Activated CD8-positive, alpha-beta memory T cell treated with anti-CD3 and anti-CD28 coated beads, Interleukin-2, amount 10 ng/mL, durations not matched to agents 7 days and 5 days (primary cell): ENCODE measurements around the gene PIGU. TPM values are rescaled to one million over a fixed set of nuclear protein-coding genes. Genes with fewer than 3 reads are reported as not detected.
A peak's percentile ranks its signal among the peaks of the same experiment; 100 is the strongest.
"Not testable (repeated sequence)": the region's sequence is repeated elsewhere in the genome, so short reads cannot be mapped to it uniquely, and the experiment has no call there.

Source experiments
- ATAC-seq: fragments of 150-1000 bp; cut with Tn5 transposase; one replicate; pipeline ENCODE4 v1.10.0; 2021; ENCODE audit warnings: moderate library complexity
- CTCF ChIA-PET: fragments of 350-600 bp; sonication (Branson Sonifier 250); formaldehyde crosslinking; loops from one replicate; lab custom pipeline; 2021; ENCODE audit warnings: antibody characterized with exemption; lab: Charles Lee
- DNase-seq: peaks from one replicate; pipeline ENCODE4 v3.0.0-alpha.2; 2020
- H3K27ac Mint-ChIP-seq: one replicate; pipeline ENCODE4 v1.8.0; 2021; ENCODE audit warnings: mild to moderate bottlenecking, mixed read lengths
- H3K27me3 Mint-ChIP-seq: one replicate; pipeline ENCODE4 v1.8.0; 2021; ENCODE audit warnings: mixed read lengths
- H3K36me3 Mint-ChIP-seq: one replicate; pipeline ENCODE4 v1.8.0; 2021; ENCODE audit warnings: mild to moderate bottlenecking, mixed read lengths
- H3K4me1 Mint-ChIP-seq: one replicate; pipeline ENCODE4 v1.8.0; 2021; ENCODE audit warnings: mixed read lengths
- H3K4me3 Mint-ChIP-seq: one replicate; pipeline ENCODE4 v1.8.0; 2021; ENCODE audit warnings: mild to moderate bottlenecking, moderate library complexity, mixed read lengths
- H3K9me3 Mint-ChIP-seq: one replicate; pipeline ENCODE4 v1.8.0; 2022; ENCODE audit warnings: low read depth, mixed read lengths
- total RNA-seq, 2 experiments: library from RNA; stranded (reverse); gene quantifications; one replicate each; pipeline ENCODE4 v1.2.3, GENCODE V29; 2021

PIGU gene
- total RNA-seq = 10 to 100 TPM; 20.5 to 20.7 TPM

GRCh38 chr20:34676642-34677373 is at the start of gene PIGU:
TSS of gene PIGU (minus strand) at chr20:34677092. CDS start at chr20:34677085, 7 bp downstream.
- peak; percentile 98 for DNase-seq
- peak; percentile 99 for ATAC-seq
- peak within 1 kb of the TSS; percentile 99 for H3K4me3 Mint-ChIP-seq
- H3K9me3 Mint-ChIP-seq = no peaks in the 10 kb centered on the region
- peaks cover 3% of the 10 kb centered on the region for H3K36me3 Mint-ChIP-seq
- peaks cover 34% of the 10 kb centered on the region for H3K4me1 Mint-ChIP-seq
- no peaks in the 10 kb centered on the region for H3K27me3 Mint-ChIP-seq
- H3K27ac Mint-ChIP-seq = peak within 1 kb of the TSS; percentile 93
- CTCF ChIA-PET = interaction anchor here (0.9 to 1.3 kb wide), 5 partner anchors 26 to 364 kb away, joined by 3 read pairs; partner anchors contain the start of gene MAP1LC3A

GRCh38 chr20:34724172-34724571 is 47.3 kb upstream of the PIGU start:
- Mint-ChIP-seq H3K9me3 (no peaks in the 10 kb centered on the region), H3K27ac (no peak overlapping the region), H3K36me3 (peaks cover 21% of the 10 kb centered on the region), H3K4me3 (no peak overlapping the region), H3K27me3 (no peaks in the 10 kb centered on the region), H3K4me1 (peaks cover 14% of the 10 kb centered on the region)
- ATAC-seq = no peak
- CTCF ChIA-PET = no interaction called here
- DNase-seq = no peak

- H3K27ac Mint-ChIP-seq, CTCF ChIA-PET, ATAC-seq, H3K4me3 Mint-ChIP-seq, DNase-seq, H3K9me3 Mint-ChIP-seq, H3K27me3 Mint-ChIP-seq: not testable (repeated sequence)
- peaks cover 24% of the 10 kb centered on the region for H3K4me1 Mint-ChIP-seq
- peaks cover 27% of the 10 kb centered on the region for H3K36me3 Mint-ChIP-seq
These were observed 45.7 kb upstream of the PIGU start for GRCh38 chr20:34722560-34722959.

DNA sequence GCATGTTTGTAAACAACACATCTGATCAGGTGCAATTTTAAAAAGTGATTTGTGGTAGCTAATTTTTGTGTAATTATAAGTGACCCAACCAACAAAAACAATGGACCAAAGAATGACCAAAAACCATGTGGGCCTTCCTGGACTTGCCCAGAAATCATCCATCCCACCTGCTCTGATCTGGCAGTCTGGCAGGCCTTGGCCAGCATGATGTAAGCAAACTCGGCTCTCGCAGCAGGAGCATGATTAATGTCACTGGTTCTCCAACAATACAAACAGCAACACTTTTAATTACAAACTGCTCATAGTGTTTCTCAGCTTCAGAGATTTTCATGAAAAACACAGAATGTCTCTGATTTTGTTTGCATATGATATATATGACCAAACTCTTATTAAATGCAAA is 43.4 kb upstream of the PIGU start:
- ATAC-seq (no peak), DNase-seq (no peak)
- H3K27ac Mint-ChIP-seq = no peak overlapping the region

DNA sequence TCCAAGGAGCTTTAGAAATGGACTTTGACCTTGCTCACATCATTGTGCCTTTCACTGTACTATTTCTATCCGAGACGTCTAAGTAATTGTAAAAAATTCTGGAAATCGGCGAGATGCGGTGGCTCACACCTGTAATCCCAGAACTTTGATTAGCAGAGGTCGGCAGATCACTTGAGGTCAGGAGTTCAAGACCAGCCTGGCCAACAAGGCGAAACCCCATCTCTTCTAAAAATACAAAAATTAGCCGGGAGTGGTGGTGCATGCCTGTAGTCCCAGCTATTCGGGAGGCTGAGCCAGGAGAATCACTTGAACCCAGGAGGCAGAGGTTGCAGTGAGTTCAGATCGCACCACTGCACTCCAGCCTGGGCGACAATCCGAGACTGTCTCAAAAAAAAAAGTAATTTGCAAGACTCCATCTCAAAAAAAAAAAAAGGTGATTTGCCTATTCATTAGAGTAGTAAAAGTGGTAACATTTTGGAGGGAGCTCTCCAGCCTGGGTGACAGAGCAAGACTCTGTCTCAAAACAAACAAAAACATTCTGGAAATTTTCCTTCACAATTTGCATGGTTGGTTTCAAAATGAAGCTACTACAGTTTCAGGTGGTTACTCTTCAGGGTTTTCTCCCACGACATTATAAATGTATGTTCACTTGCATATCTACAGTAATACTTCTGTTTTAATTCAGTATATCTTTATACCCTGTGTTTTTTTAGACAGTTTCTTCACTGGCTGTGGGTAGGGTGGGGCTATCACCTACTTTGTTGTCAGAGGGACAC is 42.5 kb upstream of the PIGU start:
- ATAC-seq = peak; percentile 69
- not testable (repeated sequence) for DNase-seq, H3K27ac Mint-ChIP-seq, H3K9me3 Mint-ChIP-seq, H3K4me3 Mint-ChIP-seq, H3K27me3 Mint-ChIP-seq
- CTCF ChIA-PET = interaction anchor here (0.7 to 3.1 kb wide), 7 partner anchors 10 to 407 kb away, joined by 3 to 15 read pairs (median 4); no protein-coding TSS in a partner anchor
- Mint-ChIP-seq H3K4me1 (peaks cover 25% of the 10 kb centered on the region), H3K36me3 (peaks cover 17% of the 10 kb centered on the region)

More for the DNA sequence above, 43.4 kb upstream of the PIGU start:
- peaks cover 25% of the 10 kb centered on the region for H3K4me1 Mint-ChIP-seq
- H3K36me3 Mint-ChIP-seq = peaks cover 17% of the 10 kb centered on the region
- CTCF ChIA-PET = interaction anchor here (0.7 to 3.1 kb wide), 7 partner anchors 11 to 407 kb away, joined by 3 to 15 read pairs (median 4); no protein-coding TSS in a partner anchor
- H3K27me3 Mint-ChIP-seq = no peaks in the 10 kb centered on the region
- no peak overlapping the region for H3K4me3 Mint-ChIP-seq
- H3K9me3 Mint-ChIP-seq = no peaks in the 10 kb centered on the region

GRCh38 chr20:34717230-34718095 is 40.6 kb upstream of the PIGU start:
- DNase-seq (no peak), ATAC-seq (no peak)
- Mint-ChIP-seq H3K27ac (no peak overlapping the region), H3K4me3 (no peak overlapping the region), H3K27me3 (no peaks in the 10 kb centered on the region), H3K36me3 (peaks cover 23% of the 10 kb centered on the region), H3K9me3 (no peaks in the 10 kb centered on the region), H3K4me1 (peaks cover 30% of the 10 kb centered on the region)
- CTCF ChIA-PET = interaction anchor here (1.2 kb wide), 1 partner anchor 52 kb away, joined by 4 read pairs; no protein-coding TSS in a partner anchor

DNA sequence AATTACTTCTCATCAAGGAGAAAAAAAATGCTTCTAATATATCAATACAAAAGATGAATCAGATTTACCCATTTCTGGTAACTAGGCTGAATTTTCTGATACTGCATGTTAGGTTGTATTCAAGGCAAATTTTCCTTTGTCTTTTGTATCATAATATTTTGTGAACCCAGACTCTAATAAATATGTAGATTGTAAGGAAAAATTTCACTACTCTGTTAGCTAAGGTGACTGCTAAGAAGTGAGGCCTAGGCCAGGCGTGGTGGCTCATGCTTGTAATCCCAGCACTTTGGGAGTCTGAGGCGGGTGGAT is 40.0 kb upstream of the PIGU start:
- H3K9me3 Mint-ChIP-seq = no peaks in the 10 kb centered on the region
- CTCF ChIA-PET = interaction anchor here (1.2 kb wide), 1 partner anchor 53 kb away, joined by 4 read pairs; no protein-coding TSS in a partner anchor
- H3K36me3 Mint-ChIP-seq = peaks cover 23% of the 10 kb centered on the region
- H3K27me3 Mint-ChIP-seq = no peaks in the 10 kb centered on the region
- ATAC-seq (no peak), DNase-seq (no peak)
- no peak overlapping the region for H3K27ac Mint-ChIP-seq
- H3K4me3 Mint-ChIP-seq = no peak overlapping the region
- peaks cover 30% of the 10 kb centered on the region for H3K4me1 Mint-ChIP-seq

GRCh38 chr20:34715384-34715783 is 38.5 kb upstream of the PIGU start:
- ATAC-seq (no peak), DNase-seq (no peak)
- peaks cover 31% of the 10 kb centered on the region for H3K4me1 Mint-ChIP-seq
- no peaks in the 10 kb centered on the region for H3K9me3 Mint-ChIP-seq
- H3K4me3 Mint-ChIP-seq = no peak overlapping the region
- peaks cover 20% of the 10 kb centered on the region for H3K36me3 Mint-ChIP-seq
- H3K27me3 Mint-ChIP-seq = peaks cover 5% of the 10 kb centered on the region
- CTCF ChIA-PET = interaction anchor here (0.7 to 1.0 kb wide), 2 partner anchors 16 to 38 kb away, joined by 3 to 4 read pairs; no protein-coding TSS in a partner anchor
- H3K27ac Mint-ChIP-seq = no peak overlapping the region

- H3K4me1 Mint-ChIP-seq = peaks cover 23% of the 10 kb centered on the region
- DNase-seq, H3K9me3 Mint-ChIP-seq, H3K27me3 Mint-ChIP-seq, H3K4me3 Mint-ChIP-seq, ATAC-seq, H3K27ac Mint-ChIP-seq: not testable (repeated sequence)
- H3K36me3 Mint-ChIP-seq = peaks cover 14% of the 10 kb centered on the region
- CTCF ChIA-PET = interaction anchor here (1.2 to 2.1 kb wide), 3 partner anchors 18 to 176 kb away, joined by 3 to 6 read pairs (median 5); no protein-coding TSS in a partner anchor
These were observed 37.1 kb upstream of the PIGU start for GRCh38 chr20:34713944-34714515.

- ATAC-seq = no peak
- H3K4me3 Mint-ChIP-seq = no peak overlapping the region
- H3K4me1 Mint-ChIP-seq = peaks cover 22% of the 10 kb centered on the region
- peaks cover 7% of the 10 kb centered on the region for H3K27me3 Mint-ChIP-seq
- H3K36me3 Mint-ChIP-seq = peaks cover 9% of the 10 kb centered on the region
- no peaks in the 10 kb centered on the region for H3K9me3 Mint-ChIP-seq
- CTCF ChIA-PET = interaction anchor here (1.2 to 2.1 kb wide), 3 partner anchors 19 to 175 kb away, joined by 3 to 6 read pairs (median 5); no protein-coding TSS in a partner anchor
- H3K27ac Mint-ChIP-seq = no peak overlapping the region
- DNase-seq = no peak
These were observed 36.5 kb upstream of the PIGU start for GRCh38 chr20:34713194-34713943.

DNA sequence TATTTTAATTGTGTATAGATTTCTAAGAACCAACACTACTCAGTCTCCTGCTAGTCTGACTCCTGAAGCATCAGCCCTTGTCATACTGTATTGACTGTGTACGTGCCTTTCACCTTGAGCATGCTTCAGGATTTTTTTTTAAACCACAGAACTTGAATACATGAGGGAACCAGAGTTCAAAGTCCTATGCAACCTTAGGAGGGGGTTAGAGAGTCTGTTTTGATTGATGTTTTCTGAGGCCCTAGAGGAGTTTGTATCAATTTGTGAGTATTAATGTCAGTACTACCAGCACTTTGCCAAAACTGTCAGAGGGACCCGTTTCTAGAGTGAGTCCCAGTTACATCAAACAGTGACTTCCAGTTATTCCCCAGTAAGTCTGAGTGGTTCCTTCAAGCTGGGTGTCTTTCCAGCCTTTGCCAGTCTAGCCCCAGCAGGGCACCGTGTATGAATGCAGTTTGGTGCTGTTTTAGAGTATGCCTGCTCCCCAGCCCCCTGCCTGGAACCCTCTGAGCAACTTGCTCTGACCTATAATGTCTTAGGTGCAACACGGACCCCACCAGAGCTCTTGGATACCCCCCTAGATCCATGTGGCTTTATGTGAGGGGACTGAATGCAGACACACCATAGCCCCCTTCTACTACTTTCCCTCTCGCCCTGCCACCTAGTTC is 35.8 kb upstream of the PIGU start:
- CTCF ChIA-PET = interaction anchor here (1.1 to 2.1 kb wide), 3 partner anchors 57 to 399 kb away, joined by 3 to 6 read pairs (median 5); no protein-coding TSS in a partner anchor

More for the DNA sequence above, 35.8 kb upstream of the PIGU start:
- ATAC-seq (no peak), DNase-seq (no peak)
- no peak overlapping the region for H3K4me3 Mint-ChIP-seq
- no peak overlapping the region for H3K27ac Mint-ChIP-seq
- H3K27me3 Mint-ChIP-seq = peaks cover 7% of the 10 kb centered on the region
- H3K4me1 Mint-ChIP-seq = peaks cover 19% of the 10 kb centered on the region
- peaks cover 9% of the 10 kb centered on the region for H3K36me3 Mint-ChIP-seq
- no peaks in the 10 kb centered on the region for H3K9me3 Mint-ChIP-seq
